Neural progenitor cell (in vitro differentiated cells): ENCODE measurements around the gene MAP2K5.

Experiments
- CTCF ChIP-seq: fragments of 200-600 bp; sonication (generic); IDR thresholded peaks from 2 replicates; pipeline ENCODE4 v1.5.1; 2017; ENCODE audit warnings: antibody characterized with exemption, mild to moderate bottlenecking
- EZH2 ChIP-seq: fragments of 200-600 bp; sonication (generic); IDR thresholded peaks from 2 replicates; pipeline ENCODE4 v1.6.1; 2017; ENCODE audit warnings: antibody characterized with exemption, mild to moderate bottlenecking, moderate library complexity

- no peak for TF ChIP-seq CTCF
- no peak for TF ChIP-seq EZH2
Measured at GRCh38 chr15:67730135-67730534, 187.6 kb downstream of the MAP2K5 start.
